ENCODE data around the gene ZBTB20.

GRCh38 chr3:114830652-114831051 lies 316.4 kb downstream of the ZBTB20 start:
- TF ChIP-seq CTCF (IDR thresholded peaks at IDR 0.05; ENCODE audit: insufficient read depth, low read length) (no peak), REST (IDR thresholded peaks at IDR 0.05; ENCODE audit: insufficient replicate concordance, low read depth) (no peak), POLR2AphosphoS5 (IDR thresholded peaks at IDR 0.05; ENCODE audit: low read depth) (no peak), SPI1 (IDR thresholded peaks at IDR 0.05; ENCODE audit: borderline replicate concordance, low read depth) (no peak)
